Muscle of arm (tissue), 12 donors: Measurements from ENCODE around the gene KHDC4. TPM values are rescaled to one million over a fixed set of nuclear protein-coding genes. Genes with fewer than 3 reads are reported as not detected.
"Not testable (repeated sequence)": the region's sequence is repeated elsewhere in the genome, so short reads cannot be mapped to it uniquely, and the experiment has no call there.

Experiments
- DNase-seq: peaks from one replicate; pipeline ENCODE4 v3.0.0-alpha.2; 2013
- polyA plus RNA-seq, 12 donors: library from polyadenylated mRNA; unstranded; fragments of 120-200 nt; gene quantifications; one replicate each; pipeline ENCODE4 v1.2.1, GENCODE V29; 2013; ENCODE audit not compliant: insufficient read length in 12 of 12

Gene KHDC4
- polyA plus RNA-seq, 12 donors, result 25.3 to 71.3 (median 37.7) TPM; not detected in 1

GRCh38 chr1:155911156-155912055 lies 22.8 kb downstream of the KHDC4 start, which contains the start of gene RIT1:
Gene RIT1, minus strand, starts transcription at chr1:155911349. Its CDS starts 588 bp downstream, at chr1:155910761.
- DNase-seq, result peak; percentile 89

GRCh38 chr1:155910621-155911121 lies 23.5 kb downstream of the KHDC4 start:
- no peak for DNase-seq

GRCh38 chr1:155909894-155910293 lies 24.3 kb downstream of the KHDC4 start:
- no peak for DNase-seq

- DNase-seq, result no peak
Measured at GRCh38 chr1:155904261-155904660, 30.0 kb downstream of the KHDC4 start.

- no peak for DNase-seq
Measured at GRCh38 chr1:155900161-155900560, 34.1 kb downstream of the KHDC4 start.

- DNase-seq, result no peak
Measured at GRCh38 chr1:155899683-155900082, 34.5 kb downstream of the KHDC4 start.

- no peak for DNase-seq
Measured at GRCh38 chr1:155898888-155899287, 35.3 kb downstream of the KHDC4 start.

- no peak for DNase-seq
Measured at GRCh38 chr1:155897746-155898145, 36.5 kb downstream of the KHDC4 start.

- not testable (repeated sequence) for DNase-seq
Measured at GRCh38 chr1:155896476-155896875, 37.7 kb downstream of the KHDC4 start.

GRCh38 chr1:155895617-155896016 lies 38.6 kb downstream of the KHDC4 start:
- DNase-seq, result not testable (repeated sequence)

GRCh38 chr1:155893389-155894142 lies 40.6 kb downstream of the KHDC4 start:
- peak; percentile 51 for DNase-seq

- no peak for DNase-seq
Measured at GRCh38 chr1:155892796-155893195, 41.4 kb downstream of the KHDC4 start.

- DNase-seq, result no peak
Measured at GRCh38 chr1:155890251-155890650, 44.0 kb downstream of the KHDC4 start.

GRCh38 chr1:155889566-155889965 lies 44.6 kb downstream of the KHDC4 start:
- no peak for DNase-seq

GRCh38 chr1:155888481-155888880 lies 45.7 kb downstream of the KHDC4 start:
- no peak for DNase-seq

- DNase-seq, result no peak
Measured at GRCh38 chr1:155884982-155885381, 49.2 kb downstream of the KHDC4 start.

- DNase-seq, result no peak
Measured at GRCh38 chr1:155884031-155884960, 49.9 kb downstream of the KHDC4 start.

GRCh38 chr1:155882766-155883165 lies 51.4 kb downstream of the KHDC4 start:
- DNase-seq, result no peak

- DNase-seq, result no peak
Measured at GRCh38 chr1:155882235-155882634, 52.0 kb downstream of the KHDC4 start.

GRCh38 chr1:155880950-155881349 lies 53.3 kb downstream of the KHDC4 start:
- DNase-seq, result no peak

GRCh38 chr1:155880251-155880650 lies 54.0 kb downstream of the KHDC4 start:
- DNase-seq, result no peak
